ENCODE results near the gene RADX.
"Not testable (repeated sequence)": the region's sequence is repeated elsewhere in the genome, so short reads cannot be mapped to it uniquely, and the experiment has no call there.

The RADX gene, protein sequence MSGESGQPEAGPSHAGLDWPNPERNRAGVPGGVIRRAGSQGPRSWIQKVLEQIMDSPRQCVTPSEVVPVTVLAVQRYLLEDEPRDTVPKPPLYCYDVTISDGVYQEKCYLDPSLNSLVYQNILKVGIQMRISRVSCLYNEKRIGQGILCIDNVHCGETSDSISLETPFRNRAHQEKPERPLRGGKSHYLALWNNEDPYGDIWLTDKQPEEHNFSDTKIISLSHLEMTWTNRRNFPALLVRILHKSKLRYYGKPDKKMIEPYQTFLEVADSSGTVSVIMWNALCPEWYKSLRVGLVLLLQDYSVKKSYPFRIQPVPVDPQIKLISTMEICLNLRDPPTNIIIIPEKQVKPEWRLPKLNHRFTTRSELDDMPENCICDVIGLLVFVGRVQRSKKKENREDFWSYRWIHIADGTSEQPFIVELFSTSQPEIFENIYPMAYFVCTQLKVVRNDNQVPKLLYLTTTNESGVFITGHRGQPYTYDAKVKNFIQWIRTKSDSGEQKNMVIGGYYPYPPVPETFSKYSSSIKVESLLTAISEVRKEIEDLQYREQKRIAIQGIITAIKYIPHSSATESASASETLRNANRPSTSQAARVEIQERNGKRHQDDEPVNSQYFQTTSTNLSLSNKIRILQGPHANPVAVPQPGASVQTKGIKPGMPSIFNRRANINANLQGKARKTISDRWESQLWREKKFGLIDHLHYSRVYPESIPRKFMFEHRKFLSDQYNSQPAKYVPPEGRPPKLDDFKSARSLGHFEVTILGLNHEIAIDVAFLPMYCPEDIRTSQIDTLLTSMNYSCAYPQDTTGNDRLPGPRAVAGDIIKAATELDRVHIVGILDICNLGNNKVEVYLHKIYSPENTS
- 29.2 to 89.3 (median 35.8) reads per million in 4 donors for total RNA-seq

DNA sequence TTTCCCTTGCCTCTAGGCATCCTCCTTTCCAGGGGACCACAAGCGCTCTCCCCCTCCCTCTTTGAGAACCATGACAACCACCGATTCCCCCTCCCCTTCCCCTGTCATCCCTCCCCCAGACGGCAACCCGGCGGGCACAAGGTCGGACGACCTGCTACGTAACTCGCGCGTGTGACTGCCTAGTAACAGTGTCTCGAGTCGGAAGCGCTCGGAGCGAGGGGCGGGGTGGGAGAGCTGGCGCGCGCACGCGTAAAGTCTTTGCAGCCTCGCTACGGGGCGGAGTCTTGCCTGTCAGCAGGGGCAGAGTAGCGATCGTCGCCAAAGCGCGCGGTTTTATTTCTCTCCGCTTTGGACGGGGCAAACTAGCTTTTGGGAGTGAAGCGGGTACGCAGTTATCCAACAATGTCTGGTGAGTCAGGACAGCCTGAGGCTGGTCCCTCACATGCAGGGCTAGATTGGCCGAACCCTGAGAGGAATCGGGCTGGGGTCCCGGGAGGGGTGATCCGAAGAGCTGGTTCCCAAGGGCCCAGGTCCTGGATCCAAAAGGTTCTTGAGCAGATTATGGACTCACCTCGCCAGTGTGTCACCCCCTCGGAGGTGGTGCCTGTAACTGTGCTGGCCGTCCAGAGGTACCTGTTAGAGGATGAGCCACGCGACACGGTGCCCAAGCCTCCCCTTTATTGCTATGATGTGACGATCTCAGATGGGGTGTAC is at the start of gene RADX:
RADX (plus strand) TSS at position 300 of the 714 bp plus-strand sequence; CDS start at position 403, 103 bp downstream.
- peak; percentile 70 to 88 (median 83) for DNase-seq

DNA sequence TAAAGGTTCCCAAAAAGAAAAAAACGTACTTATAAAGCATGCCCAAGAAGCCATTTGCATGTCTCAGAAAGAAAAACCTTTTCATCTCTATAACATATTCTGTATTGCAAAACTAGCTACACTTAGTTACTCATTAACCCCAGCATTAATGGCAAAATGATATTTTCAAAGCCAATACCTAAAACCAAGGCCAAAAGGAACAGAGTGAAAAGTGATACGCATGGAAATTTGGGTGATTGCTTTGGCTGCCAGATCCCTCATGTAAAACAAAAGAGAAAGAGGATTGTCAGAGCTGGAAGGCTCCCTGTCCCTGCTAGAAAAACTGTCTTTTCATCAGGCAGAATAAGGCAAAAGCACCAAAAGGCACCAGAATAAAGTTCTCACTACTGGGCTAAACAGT is 46.8 kb upstream of the RADX start:
- DNase-seq = no peak

DNA sequence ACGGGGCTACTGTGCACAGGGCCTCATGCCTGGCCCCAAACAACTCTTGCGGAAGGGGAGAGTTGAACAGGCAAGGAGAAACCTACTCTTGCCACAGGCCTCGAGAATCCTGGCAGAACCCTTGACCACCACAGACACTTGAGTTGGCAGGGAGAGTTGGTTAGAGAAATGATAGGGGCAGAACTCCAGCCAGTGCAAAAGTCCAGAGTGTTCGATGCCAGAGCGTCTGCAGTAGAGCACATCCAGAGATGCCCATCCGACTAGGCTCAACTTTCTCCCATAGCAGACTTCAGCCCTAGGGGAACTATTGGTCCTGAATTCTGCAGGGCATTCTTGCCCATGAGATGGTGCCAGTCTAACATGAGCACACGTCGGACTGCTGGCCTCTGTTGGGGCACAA is 45.4 kb upstream of the RADX start:
- no peak for DNase-seq

DNA sequence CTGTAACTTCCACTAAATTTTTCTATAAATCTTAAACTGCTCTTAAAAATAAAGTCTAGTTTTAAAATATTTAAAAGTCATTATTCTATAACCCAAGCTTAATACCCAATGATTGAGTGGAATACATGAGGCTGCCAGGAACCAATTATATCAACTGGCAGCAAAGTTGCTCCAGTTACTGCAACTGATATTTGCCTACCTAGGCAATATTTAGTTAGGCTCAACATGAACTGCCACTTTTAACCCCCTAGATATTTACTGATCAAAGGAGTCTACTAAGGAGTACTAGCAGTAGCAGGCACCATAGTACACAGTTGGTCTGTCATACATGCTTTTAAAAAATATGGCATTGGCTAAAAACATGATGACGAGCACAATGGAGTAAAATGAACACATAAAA is 29.9 kb upstream of the RADX start:
- no peak for DNase-seq

DNA sequence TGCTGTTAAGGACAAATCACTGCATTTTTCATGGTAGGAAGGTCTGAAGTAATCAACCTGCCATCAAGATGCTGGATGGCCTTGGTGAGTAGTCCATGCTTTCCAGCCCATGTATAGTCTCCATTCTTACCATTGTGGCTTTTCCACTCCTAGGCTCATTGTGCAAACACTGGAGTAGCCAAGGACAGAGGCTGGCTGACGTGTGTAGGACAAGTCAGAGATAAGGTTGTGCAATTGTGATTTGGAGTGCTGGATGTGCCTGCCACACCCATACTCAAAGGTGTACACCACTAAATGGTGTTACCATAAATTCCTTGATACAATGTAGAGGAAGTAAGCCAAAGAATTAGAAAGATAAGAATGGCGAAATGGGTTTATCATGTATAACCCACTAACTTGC is 26.3 kb upstream of the RADX start:
- DNase-seq = no peak

DNA sequence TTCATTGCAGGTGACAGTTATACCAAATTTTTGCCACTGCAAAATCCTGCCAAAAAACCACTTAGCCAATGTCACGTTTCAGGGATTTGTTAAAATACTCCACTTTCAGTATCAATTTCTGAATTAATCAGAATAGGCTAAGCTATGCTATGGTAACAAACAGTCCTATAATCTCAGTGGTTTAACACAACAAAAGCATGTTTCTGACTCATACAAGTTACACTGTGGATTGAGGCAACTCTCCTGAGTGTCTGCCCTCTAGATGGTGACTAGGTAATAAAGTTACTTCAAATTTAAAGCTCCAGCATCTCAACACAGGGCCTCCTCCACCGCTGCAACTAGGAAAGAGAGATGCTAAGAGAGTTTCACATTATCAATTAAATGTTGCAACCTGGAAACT is 23.0 kb upstream of the RADX start:
- DNase-seq = peak in 1 of 5 donors; percentile 25

DNA sequence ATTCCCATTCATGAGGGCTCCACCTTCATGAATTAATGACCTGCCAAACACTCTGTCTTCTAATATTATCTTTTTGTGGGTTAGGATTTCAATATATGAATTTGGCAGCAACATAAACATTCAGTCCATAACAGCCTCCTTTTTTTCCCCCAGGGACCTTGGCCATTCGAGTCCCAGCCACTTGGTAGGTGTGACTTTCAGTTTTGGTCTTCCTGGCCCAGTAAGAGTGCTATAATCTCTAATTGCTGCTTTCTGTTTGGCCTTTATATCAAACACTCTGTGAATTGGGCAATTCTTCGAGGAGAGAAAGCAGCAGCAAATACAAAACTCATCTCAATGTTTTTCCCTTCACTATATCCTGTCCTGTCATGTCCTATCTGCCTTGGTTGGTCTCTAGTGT is 12.4 kb upstream of the RADX start:
- no peak for DNase-seq

DNA sequence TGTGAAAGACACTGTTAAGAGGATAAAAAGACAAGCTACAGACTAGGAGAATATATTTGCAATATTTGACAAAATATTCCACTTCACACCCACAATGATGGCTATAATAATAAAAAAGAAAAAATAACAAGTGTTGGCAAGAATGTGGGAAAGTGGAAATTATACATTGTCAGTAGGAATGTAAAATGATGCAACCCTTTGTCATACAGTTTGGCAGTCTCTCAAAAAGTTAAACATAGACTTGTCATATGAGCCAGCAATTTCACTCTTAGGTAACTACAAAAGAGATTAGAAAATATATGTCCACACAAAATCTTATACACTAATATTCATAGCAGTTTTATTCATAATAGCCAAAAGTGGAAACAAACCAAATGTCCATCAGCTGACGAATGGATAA is 5.2 kb upstream of the RADX start:
- DNase-seq = no peak

DNA sequence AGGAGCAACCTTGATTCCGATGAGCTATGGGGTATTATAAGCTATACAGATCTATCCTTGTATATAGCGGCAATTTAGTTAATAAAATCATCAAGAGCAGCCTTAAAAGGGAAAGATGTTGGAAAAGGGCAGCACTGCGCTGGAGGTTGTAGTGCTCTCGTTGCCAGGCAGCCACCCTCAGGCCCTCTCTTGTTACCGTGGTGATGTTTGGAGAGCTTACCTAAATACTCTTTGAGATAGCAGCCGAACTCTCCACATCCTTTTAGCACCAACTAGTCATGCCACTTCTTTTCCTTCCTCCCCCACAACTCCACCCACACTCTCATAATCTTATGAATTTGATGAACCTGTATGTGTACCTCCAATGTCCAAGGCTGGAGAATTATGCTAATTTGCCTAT is 3.8 kb upstream of the RADX start:
- peak in 3 of 5 donors; percentile 15 to 21 (median 17) for DNase-seq

DNA sequence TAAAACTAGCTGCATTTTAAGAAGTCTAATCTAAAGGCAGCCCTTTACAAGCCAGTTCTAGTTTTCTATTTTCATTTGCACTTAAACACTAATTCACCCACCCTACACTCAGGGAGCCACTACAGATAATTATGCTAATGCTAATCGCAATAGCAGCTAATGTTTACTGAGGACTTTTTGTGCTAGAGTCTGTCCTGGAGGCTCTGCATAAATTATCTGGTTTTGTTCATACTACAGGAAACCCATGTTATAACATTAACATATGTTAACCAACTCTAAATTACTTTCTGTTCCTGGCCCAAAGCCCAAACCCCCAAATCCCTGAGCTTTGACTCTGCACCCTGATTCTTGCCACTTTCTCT is 480 bp upstream of the RADX start:
- no peak for DNase-seq

DNA sequence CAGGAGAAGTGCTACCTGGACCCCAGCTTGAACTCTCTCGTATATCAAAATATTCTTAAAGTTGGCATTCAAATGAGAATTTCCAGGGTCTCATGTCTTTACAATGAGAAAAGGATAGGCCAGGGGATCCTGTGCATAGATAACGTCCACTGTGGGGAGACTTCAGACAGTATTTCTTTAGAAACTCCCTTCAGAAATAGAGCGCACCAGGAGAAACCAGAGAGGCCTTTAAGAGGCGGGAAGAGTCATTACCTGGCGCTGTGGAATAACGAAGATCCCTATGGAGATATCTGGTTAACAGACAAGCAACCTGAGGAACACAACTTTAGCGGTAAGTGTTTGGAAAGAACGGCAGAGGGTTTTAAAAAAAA is 600 bp downstream of the RADX start:
- DNase-seq = no peak

DNA sequence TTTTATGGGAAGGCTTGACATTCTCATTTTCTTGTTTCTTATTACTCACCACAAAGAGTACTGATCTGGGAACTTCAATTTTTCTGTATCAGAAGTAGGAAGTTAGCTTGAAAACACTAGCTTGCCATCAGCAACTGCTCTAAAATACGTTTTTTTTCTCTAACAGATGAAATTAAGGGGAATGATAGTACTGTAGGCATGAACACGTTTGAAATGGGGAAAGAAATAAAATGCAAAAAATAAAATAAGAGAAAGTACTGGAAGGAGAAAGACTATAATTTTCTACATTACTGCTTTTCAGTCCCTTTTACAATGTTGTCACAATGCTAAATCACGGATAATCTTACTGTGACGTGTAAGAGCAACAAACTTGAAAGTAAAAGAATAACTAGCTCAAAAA is 1.5 kb downstream of the RADX start:
- DNase-seq = no peak

DNA sequence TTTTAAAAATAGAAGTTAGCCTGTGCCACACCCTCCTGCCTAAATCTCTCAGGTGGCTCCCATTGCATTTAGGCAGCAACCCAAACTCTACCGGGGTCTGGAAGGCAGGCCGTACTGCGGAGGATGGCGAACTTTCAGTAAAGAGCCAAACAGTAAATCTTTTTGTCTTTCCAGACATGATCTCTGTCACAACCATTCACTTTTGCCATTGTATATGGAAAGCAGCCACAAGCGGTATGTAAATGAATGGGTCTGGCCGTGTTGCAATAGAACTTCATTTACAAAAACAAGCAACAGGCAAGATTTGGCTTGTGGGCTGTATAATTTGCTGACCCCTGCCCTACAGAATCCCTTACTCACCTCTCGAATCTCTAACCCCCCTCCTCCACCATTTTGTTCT is 3.3 kb downstream of the RADX start:
- DNase-seq = no peak

DNA sequence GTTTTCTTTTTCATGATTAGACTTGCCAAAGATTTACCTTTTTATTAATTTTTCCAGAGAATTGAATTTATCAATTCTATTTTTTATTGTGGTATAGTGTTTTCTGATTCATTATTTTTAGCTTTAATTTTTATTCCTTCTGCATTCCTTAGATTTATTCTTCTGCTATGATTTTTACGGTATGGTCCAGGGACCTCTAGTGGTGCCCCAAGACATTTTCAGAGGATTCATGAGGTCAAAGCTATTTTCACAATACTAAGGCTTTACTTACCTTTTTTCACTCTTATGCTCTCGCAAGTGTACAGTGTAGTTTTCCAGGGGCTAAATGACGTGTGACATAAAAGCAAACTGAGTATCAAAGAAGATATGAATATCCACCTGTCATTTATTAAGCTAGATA is 8.0 kb downstream of the RADX start:
- DNase-seq = no peak

DNA sequence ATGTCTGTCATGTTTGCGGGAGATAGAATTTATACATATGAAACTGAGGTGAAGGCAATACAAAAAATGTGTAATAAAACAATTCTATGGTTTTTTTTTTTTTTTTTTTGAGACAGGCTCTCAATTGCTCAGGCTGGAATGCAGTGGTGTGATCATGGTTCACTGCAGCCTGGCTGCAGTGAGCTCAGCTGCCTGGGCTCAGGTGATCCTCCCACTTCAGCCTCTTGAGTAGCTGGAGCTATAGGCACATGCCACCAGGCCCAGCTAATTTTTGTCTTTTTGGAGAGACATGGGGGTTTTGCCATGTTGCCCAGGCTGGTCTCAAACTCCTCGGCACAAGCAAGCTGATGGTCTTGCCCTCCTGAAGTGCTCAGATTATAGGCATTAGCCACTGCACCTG is 10.1 kb downstream of the RADX start:
- DNase-seq = no peak

DNA sequence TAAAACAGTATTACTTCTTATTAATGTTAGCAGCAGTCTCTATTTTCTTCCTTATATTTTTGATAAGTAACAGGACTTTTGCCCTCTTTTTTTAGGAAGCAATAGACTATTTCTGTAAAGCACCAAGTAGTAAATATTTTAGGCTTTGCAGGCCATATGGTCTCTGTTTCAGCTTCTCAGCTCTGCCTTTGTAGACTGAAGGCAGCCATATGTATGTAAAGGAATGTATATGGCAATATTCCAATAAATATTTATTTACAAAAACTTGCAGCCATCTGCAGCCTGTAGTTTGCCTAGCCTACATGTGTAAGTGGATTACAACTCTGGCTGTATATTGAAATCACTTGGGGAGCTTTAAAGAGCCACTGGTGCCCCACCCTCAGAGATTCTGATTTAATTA is 15.0 kb downstream of the RADX start:
- no peak for DNase-seq

DNA sequence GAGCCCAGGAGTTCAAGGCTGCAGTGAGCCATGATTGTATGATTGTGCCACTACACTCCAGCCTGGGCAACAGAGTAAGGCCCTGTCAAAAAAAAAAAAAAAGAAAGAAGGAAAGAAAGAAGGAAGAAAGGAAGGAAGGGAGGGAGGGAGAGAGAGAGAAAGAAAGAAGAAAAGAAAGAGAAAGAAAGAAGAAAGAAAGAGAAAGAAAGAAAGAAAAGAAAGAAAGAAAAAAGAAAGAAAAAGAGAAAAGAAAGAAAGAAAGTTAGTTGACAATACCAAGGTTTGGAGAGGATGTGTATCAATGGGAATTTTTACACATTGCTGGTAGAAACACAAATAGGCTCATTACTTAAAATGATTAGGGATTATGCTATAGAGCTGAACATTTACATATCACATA is 19.8 kb downstream of the RADX start:
- DNase-seq = no peak

DNA sequence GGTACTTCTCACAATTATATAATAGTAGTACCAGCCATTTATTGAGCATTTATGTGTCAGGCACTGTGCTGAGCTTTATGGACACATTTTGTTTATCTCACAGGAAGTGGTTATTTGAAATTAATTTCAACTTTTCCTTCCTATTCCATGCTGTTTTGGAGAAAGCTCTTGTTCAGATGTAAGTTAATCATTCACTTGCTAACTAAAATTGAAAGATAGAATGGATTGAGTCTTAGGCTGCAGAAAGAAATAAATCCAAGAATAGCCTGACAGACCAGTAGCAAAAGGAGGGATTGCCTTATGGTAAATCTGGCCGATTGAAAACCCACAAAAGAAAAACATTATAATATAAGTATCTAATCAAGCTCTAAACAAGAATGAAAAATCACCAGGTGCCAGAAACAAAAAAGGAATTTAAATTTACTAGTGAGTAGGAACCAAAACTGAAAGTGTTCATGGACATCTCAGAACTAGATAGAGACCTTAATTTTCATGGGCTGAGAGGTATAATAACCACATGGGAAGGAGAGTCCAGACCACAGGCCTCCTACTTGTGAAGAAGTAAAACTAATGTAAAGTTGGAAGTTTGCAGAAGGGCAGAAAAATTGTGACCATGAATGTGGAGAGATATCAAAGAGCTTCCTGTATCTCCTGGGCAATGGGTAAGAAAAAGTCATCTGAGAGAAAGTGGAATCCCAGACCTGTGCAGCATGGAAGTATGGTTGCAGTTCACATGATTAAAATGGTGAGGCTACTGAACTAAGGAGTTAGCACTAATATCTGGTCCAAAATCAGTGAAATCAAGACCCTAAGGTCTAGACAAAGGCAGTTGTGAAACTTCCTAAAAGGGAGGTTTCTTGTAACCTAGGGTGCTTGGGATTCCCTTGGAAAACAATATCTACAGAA is 38.0 kb downstream of the RADX start:
- peak in 1 of 5 donors; percentile 6 for DNase-seq

DNA sequence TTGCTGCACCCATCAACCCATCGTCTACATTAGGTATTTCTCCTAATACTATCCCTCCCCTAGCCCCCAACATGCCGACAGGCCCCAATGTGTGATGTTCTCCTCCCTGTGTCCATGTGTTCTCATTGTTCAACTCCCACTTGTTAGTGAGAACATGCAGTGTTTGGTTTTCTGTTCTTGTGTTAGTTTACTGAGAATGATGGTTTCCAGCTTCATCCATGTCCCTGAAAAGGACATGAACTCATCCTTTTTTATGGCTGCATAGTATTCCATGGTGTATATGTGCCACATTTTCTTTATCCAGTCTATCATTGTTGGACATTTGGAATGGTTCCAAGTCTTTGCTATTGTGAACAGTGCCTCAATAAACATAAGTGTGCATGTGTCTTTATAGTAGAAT is 41.8 kb downstream of the RADX start:
- DNase-seq = not testable (repeated sequence)

DNA sequence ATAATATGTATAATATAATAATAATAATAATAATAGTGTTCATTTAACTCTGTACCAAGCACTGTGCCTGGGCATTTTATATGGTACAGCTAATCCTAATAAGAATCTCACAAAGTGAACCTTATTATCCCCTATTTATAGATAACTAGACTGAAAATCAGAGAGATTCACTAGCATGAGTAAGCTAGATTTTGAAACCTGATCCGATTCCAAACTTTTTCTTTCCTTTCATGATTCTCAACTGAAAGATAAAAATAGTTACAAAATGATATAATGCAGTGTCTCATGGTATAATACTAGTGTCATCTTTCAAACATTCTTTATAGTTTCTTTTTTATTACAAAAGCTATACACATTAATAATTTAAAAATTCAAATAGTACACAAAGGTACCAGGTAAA is 58.9 kb downstream of the RADX start:
- DNase-seq = no peak

DNA sequence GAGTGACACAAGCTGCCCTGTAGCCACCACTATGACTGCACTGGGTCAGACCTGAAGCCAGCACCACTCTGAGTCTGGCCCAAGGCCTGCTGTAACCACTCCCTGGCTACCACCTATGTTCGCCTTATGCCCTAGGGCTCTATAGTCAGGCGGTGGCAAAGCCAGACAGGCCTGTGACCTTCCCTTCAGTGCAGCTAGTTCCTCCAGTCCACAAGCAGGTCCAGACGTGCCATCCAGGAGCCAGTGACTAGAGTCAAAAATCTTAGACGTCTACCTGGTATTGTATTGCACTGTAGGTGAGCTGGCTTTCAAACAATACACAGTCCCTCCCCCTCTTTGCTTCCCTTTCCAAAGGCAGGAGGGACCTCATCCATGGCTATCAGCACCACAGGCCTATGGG is 60.7 kb downstream of the RADX start:
- DNase-seq = no peak

DNA sequence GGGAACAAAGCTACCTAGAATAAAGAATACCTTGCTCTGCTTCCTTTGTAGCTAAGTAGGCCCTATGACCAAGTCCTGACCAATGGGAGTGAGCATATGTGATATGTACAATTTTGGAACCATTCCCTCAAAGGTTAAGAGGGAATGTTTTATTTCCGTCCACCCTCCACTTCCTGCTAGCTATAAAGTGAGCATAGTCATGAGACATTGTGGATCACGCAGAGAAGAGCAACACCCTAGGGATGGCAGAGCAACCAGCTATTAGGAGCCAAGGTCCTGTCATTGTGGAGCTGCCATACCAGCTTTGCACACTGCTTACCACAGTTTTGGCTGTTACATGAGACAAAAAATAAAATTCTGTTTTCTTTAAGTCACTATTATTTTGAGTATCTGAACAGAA is 68.9 kb downstream of the RADX start:
- no peak for DNase-seq

All from T-helper 1 cell (primary cell).